GM18526 (cell line): ENCODE data around the gene TNFRSF13B.

Experiments
- POLR2A ChIP-seq: IDR thresholded peaks from 3 replicates; pipeline ENCODE4 v1.6.1; 2011; ENCODE audit not compliant: insufficient read length; ENCODE audit errors: extremely low read depth

The TNFRSF13B gene

DNA sequence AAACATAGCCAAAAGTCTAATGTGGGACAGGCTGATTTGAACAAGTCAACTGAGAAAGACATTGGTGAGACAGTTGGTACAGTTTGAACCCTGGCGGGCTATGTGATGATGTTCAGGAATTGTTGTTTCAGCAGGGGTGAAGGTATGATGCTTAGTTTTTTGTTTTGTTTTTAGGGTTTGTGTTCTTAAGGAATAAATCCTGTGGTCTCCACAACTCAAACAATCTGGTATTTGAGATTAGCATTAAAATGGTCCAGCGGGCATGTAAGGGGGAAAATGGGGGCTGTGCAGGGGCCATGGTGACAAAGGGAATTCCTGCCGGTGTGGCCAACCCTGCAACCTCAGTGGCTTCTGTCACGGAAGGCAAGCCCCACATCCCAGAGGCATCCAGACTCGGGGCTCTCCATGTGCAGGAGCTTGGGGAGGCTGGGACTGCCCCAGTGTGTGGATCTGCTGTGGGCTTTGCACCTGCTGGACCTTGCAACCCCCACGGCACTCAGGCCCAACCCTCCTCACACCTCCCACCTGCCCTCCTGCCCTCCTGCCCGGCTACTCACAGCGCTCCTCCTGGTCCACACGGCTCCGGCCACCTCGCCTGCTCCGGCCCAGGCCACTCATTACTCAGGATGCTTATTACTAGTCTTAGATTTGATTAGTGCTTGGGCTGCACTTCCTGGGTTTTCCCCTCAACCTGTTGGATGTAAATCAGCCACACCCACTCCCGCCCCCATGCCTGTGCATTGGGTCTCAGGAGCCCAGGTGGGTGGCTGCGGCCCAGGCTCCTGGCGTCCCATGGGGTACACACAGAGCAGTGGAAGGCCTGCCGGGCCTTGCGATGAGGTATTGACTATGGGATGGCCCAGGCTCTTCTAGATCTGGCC lies at the start of gene TNFRSF13B:
TNFRSF13B (minus strand) TSS at position 661 of the 881 bp plus-strand sequence; CDS start at position 618, 43 bp downstream.
- TF ChIP-seq POLR2A, result peak; percentile 91

DNA sequence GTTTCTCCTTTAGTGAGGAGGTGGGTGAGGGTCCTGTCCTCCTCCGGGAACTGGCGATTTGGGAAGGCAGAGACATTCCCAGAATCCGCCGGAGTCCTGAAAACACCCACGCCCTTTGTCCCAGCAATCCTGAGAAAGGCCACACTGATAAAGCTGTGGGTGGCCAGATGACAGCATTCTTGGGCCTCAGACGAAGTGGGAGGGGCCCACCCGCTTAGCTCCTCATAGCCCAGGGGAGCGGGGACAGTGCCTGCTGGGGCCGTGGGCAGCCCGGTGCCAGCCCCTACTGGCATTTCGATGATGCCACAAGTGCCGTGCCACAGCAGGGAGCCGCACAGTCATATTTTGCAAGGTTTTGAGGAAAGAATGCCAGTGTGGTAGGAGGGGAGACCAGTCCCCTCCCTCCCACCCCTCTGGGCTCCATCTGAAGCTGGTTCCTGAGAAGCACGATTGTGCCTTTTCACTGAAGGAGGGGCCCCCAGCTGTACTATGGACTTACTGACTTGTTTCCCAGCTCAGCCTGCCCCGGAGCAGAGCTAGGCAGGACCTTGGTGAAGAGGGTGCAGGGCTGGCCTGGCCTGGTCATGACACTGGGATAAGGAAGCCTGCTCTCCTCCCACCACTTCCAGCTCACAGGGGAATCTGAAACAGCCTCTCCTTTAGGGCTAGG lies 49.4 kb upstream of the TNFRSF13B start:
- no peak for TF ChIP-seq POLR2A

DNA sequence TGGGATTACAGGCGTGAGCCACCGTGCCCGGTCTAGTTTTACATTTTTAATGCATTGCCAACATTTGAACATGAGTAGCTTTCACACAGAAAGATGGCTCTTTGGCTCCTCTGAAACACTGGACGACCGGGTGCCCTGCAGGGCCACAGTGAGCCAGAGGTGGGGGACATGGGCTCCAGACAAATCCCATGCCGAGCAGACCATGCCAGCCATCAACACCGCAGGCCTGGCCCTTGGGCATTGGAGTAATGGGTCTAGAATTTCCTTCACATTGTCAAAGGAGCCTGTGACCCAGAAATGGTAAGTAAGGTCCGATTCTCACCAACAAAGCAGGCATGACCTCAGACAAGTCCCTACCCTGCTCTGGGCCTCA lies 48.9 kb upstream of the TNFRSF13B start:
- no peak for TF ChIP-seq POLR2A

DNA sequence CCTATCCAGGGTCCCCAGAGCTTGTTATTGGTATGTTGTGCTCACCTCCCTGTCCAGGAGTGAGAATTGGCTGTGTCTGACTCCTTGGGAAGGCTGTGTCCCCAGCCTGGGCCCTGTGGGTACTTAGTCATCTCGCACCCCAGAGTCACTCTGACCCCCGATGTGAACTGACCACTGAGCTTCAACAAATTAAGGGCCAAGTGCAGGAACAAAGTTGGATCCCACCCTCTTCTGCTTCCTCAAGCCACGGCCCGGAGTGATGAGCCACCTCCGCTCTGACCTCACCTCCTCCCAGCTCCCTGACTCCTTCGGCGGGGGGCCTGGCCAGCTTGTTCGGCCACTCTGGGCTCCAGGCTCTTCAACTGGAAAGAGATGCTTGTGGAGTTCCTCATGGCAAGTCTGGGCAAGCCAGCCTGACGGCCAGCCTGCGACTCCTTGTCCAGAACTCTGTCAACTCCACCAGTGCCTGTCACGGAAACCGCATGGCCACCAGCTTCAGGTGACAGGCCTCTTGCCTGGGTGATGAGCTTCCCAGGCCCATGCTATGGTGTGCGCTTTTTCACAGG lies 48.1 kb upstream of the TNFRSF13B start:
- TF ChIP-seq POLR2A, result no peak

DNA sequence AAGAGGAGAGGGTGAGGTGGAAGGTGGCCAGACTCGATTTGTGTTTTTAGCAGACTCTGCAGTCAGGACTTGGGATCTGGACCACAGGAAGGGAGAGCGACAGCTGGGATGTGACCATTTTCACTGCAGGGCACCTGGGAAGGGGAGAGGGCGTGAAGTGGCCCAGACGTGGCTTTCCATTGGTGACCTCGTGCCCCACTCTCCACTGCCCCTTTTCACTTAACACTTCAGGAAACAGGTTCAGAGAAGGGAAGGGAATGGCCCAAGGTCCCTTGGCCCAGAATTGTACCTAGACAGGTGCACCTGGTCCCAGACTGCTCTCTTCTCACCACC lies 47.5 kb upstream of the TNFRSF13B start:
- TF ChIP-seq POLR2A, result no peak

DNA sequence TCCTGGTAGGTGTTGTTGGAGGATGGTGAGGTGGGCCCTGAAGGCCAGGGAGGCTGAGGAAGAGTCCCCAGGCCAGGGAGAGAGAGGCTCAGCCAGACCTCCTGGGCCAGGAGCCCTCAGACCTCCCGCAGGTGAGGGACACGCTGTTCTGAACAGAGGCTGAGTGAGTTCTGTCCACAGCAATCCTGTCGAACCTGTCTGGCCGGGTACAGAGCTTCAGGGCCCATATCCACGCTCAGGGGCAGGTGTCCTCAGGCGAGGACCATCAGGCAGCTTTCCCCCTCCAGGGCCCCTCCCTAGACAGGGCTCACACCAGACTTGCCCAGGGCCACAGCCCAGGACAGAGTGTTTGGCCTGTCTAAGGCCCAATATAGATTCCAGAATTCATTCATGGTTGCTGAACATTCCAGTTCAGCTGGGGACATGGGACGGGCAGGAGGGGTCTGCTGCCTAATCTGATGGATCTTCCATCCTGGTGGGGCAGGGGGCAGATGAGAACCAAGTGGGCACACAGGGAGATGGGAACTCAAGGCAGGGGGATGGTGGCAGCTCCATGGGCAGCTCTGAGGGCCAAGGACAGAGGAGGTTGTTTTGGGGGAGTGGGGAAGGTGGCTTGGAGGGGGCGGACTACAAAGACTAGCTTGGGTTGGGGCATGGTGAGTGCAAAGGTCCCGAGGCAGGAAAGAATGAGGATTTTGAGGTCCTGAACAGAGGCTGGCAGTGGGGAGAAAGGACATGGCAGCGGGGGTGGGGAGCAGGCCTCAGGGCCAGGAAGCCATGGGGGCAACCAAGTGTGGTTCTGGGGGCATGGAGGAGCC lies 46.9 kb upstream of the TNFRSF13B start:
- TF ChIP-seq POLR2A, result no peak

DNA sequence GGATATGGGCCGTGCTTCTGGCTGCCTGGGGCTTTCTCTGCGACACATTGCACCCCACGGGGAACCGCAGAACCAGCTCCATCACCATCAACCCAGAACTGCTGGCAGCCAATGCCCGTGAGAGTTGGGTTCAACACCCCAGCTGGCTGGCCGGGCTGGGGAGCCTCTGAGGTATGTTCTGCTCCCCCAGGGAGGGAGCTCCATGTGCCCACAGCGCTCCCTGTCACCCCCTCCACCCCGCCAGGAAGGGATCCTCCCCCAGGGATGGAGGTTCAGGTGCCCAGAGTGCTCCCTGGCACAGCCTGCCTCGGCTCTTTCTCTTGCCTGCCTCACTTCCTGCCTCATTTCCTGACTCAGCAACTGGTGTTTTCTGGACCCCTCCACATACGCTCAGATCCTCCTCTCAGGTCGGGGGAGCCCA lies 46.1 kb upstream of the TNFRSF13B start:
- no peak for TF ChIP-seq POLR2A

DNA sequence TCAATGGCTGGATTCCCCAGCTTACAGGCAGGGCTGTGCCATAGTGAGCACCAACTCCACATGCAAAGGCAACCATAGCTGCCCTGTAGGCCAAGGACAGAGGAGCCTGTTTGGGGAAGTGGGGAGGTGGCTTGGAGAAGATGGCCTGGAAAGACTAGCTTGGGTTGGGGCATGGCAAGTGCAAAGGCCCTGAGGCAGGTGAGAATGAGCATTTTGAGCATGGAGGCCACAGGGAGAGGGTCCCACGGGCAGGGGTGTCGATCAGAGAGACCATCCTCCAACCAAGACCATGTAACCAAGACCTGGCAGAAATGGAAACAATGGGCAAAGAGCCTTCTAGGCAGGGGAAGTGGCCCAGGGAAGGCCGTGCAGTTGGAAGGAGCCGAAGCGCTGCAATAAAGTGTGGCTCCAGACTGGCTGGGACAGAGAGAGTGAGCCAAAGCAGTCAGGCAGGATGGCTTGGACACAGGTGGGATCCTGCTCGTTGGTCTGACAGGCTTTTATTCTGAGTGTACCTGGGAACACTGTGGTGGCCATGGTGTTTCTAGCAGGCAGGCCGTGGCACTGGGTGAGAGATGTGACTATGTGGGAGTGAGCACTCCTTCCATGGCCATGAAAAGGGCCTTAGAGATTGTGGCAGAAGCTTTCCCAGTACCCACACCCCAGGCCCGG lies 45.6 kb upstream of the TNFRSF13B start:
- no peak for TF ChIP-seq POLR2A

DNA sequence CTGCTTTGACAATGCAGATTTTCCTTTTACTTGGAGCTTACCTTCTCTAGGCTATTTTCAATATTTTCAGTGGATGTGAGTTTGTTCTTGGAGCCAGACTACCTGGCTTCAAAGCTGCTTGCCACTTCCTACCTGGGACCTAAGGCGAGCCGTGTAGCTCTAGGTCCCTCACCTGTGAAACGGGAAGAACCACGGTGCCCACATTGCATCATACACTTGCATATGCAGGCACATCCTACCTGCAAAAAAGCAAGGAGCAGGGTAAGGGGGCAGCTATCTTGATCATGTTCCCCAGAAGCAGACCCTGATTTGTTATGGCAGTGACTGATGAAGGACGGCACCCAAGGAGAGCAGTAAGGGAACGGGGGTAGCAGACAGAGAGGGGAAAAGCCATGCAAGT lies 43.3 kb upstream of the TNFRSF13B start:
- TF ChIP-seq POLR2A, result no peak

DNA sequence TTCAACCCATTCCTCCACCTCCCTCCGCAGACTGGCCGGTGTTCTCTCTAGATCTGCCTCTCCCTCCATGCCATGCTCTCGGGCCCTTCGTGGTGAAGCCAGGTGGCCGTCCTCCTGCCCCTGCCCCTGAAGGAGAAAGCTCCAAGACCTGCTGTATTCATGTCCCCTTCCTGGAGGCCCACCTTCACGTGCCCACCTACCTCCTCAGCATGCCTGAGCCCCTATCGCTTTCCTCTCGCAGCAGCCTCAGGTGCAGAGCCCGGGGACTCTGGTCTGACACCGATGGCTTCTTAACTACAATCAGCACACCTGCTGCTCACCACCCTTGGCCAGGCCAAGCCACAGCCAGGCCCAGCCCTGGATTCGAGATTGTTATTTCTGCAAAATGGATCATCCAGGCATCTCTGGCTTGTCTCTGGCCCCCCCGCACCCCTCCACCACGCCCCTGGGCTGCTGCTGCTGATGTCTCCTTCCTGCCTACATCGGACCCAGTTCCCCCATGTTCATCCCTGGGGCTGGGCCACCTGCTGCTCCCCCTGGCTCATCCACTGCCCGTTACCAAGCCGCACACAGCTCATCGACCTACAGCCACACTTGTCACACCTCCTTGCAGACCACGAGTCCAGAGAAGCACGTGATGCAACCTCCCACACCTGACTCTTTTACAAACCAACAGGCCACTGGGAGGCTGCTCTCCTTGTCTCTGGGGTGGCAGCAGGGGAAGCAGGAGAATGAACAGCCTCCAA lies 32.5 kb upstream of the TNFRSF13B start:
- no peak for TF ChIP-seq POLR2A

DNA sequence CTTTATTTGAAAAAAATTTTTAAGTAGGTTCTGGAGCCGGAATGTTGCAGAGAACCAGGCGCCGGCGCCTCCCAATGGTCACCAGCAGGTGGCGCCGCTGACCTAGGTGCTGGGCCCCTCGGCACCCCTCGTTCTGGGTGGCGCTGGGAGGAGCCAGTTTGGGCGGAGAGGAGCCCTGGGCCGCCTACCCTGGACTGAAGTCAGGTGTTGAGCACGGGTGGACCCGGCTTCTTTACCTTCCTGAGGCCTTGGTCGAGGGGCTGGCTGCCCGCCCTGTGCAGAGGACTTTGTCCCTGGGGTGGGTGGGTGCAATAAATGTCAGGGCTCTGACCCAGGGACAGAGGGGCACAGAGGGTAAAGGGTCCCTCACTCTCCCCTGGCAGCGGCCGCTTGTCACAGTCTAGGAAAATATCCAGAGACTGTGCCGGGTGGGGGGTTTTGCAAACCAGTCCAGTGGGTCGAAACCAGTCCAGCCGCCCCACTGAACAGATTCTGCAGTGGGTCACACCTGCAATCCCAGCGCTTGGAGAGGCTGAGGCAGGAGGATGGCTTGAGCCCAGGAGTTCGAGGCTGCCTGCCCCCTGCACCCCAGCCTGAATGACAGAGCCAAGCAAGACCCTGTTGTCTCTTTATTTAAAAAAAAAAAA lies 30.1 kb upstream of the TNFRSF13B start:
- no peak for TF ChIP-seq POLR2A

DNA sequence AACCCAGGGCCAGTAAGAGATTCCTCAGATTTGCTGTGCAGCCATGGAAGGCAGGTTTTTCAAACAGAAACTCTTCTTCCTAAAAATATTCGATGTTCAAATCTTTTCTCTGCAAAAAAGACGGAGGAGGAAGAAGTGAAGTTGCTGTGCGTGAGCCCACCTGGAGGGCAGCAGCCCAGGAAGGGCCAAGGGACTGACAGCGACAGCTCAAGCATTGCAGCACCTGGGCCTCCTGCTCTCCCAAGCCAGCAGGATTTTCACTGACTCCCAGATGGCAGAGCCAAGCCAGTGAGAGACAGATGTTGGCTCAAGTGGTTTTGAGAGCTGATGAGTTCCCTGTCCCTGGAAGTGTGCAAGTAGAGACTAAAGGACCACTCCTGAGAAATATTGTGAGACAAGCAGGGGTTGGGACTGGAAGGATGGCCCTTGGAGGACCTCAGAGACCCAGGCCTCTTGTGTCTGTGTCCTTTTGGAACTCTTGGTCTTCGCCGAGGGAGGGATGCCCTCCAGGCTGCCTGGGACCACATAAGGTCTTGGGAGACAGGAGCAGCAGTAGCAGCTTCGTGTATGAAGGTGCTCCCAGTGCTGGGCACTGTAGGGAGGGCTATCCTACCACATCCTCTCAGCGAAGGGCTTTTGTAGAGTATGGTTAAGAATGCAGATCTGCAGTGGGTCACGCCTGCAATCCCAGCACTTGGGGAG lies 29.3 kb upstream of the TNFRSF13B start:
- TF ChIP-seq POLR2A, result no peak
